ENCODE results near the gene NPLOC4. TPM values are rescaled to one million over a fixed set of nuclear protein-coding genes. Genes with fewer than 3 reads are reported as not detected.

NPLOC4 gene
- total and polyA plus RNA-seq, 8 donors: 24.0 to 284 (median 54.8) TPM

GRCh38 chr17:81579298-81579697 is 57.6 kb downstream of the NPLOC4 start:
- Histone ChIP-seq H3K36me3 (peaks cover 40 to 81% (median 78%) of the 10 kb centered on the region in 4 donors), H3K27me3 (no peaks in the 10 kb centered on the region), H3K4me1 (peaks cover 25 to 35% (median 31%) of the 10 kb centered on the region in 4 donors), H3K4me3 (no peak overlapping the region), H3K27ac (no peak overlapping the region), H3K9me3 (no peaks in the 10 kb centered on the region)
- WGBS, 5 donors: 83 to 96% (median 93%) methylated on average over 6 of the region's 6 CpGs
- TF ChIP-seq POLR2A (IDR thresholded peaks at IDR 0.05) (no peak), POLR2AphosphoS5 (IDR thresholded peaks at IDR 0.05) (no peak), CTCF (IDR thresholded peaks at IDR 0.05) (no peak), EP300 (IDR thresholded peaks at IDR 0.05) (no peak)
- intact Hi-C loops (cut with DNase I; ENCODE audit: low total_unique reads): no loop called here
- DNase-seq: no peak

- no peaks in the 10 kb centered on the region for H3K9me3 ChIP-seq
- no peak for DNase-seq
- intact Hi-C loops (cut with DNase I; ENCODE audit: low total_unique reads): no loop called here
- peaks cover 37 to 81% (median 78%) of the 10 kb centered on the region in 4 donors for H3K36me3 ChIP-seq
- H3K4me1 ChIP-seq: peaks cover 25 to 35% (median 31%) of the 10 kb centered on the region in 4 donors
- H3K27ac ChIP-seq: no peak overlapping the region
- WGBS, 5 donors: 88 to 94% (median 93%) methylated on average over 6 of the region's 6 CpGs
- H3K27me3 ChIP-seq: no peaks in the 10 kb centered on the region
- H3K4me3 ChIP-seq: no peak overlapping the region
- TF ChIP-seq CTCF (IDR thresholded peaks at IDR 0.05) (no peak), POLR2A (IDR thresholded peaks at IDR 0.05) (no peak), POLR2AphosphoS5 (IDR thresholded peaks at IDR 0.05) (no peak), EP300 (IDR thresholded peaks at IDR 0.05) (no peak)
Measured at GRCh38 chr17:81578561-81579225, 58.2 kb downstream of the NPLOC4 start.

- Histone ChIP-seq H3K4me3 (no peak overlapping the region), H3K36me3 (peaks cover 30 to 81% (median 78%) of the 10 kb centered on the region in 4 donors), H3K27me3 (no peaks in the 10 kb centered on the region), H3K4me1 (peaks cover 25 to 35% (median 31%) of the 10 kb centered on the region in 4 donors), H3K9me3 (no peaks in the 10 kb centered on the region), H3K27ac (peak overlapping the region in 3 of 5 donors; percentile 24 to 81 (median 70))
- intact Hi-C loops (cut with DNase I; ENCODE audit: low total_unique reads): no loop called here
- DNase-seq: no peak
- no peak for TF ChIP-seq CTCF (IDR thresholded peaks at IDR 0.05)
- TF ChIP-seq EP300 (IDR thresholded peaks at IDR 0.05): no peak
- no peak for TF ChIP-seq POLR2A (IDR thresholded peaks at IDR 0.05)
- TF ChIP-seq POLR2AphosphoS5 (IDR thresholded peaks at IDR 0.05): no peak
- WGBS, 5 donors: 91 to 96% (median 92%) methylated on average over 10 of the region's 10 CpGs
Measured at GRCh38 chr17:81578038-81578441, 58.9 kb downstream of the NPLOC4 start.

- intact Hi-C loops (cut with DNase I; ENCODE audit: low total_unique reads): no loop called here
- Histone ChIP-seq H3K4me3 (peak overlapping the region in 1 of 4 donors; percentile 8), H3K4me1 (peaks cover 25 to 35% (median 31%) of the 10 kb centered on the region in 4 donors), H3K27me3 (no peaks in the 10 kb centered on the region), H3K27ac (peak overlapping the region; percentile 24 to 81 (median 55)), H3K36me3 (peaks cover 24 to 80% (median 76%) of the 10 kb centered on the region in 4 donors), H3K9me3 (no peaks in the 10 kb centered on the region)
- WGBS, 5 donors: 68 to 81% (median 78%) methylated on average over 11 of the region's 11 CpGs
- no peak for DNase-seq
- TF ChIP-seq POLR2AphosphoS5 (IDR thresholded peaks at IDR 0.05): no peak
Measured at GRCh38 chr17:81577278-81578000, 59.5 kb downstream of the NPLOC4 start.

Measured in stomach (tissue), 9 donors.